ENCODE data around the gene INS. TPM values are rescaled to one million over a fixed set of nuclear protein-coding genes. Genes with fewer than 3 reads are reported as not detected.

The INS gene
- total and polyA plus RNA-seq, 2 of the 8 experiments (the other 6 are each of a cell fraction or from before 2014, with no cell fraction given): not detected

GRCh38 chr11:2177076-2177475 is 16.1 kb upstream of the INS start:
- Histone ChIP-seq H2BK120ac (replicated peaks; ENCODE audit: low read depth, low read length) (no peak overlapping the region), H4K91ac (replicated peaks; ENCODE audit: insufficient read length, low read length) (no peak overlapping the region), H3K18ac (ENCODE audit: extremely low read depth, low read length) (no peak overlapping the region), H3K27me3 (replicated peaks in 1 of 4; ENCODE audit: control insufficient read depth in 3 of 4, extremely low read depth in 1 of 4, insufficient read depth in 3 of 4, low read length in 3 of 4) (no peaks in the 10 kb centered on the region), H3K4me1 (replicated peaks in 1 of 4; ENCODE audit: control insufficient read depth in 3 of 4, insufficient read depth in 4 of 4, low read length in 3 of 4) (no peaks in the 10 kb centered on the region), H2BK5ac (ENCODE audit: low read depth, low read length) (no peak overlapping the region), H3K14ac (ENCODE audit: insufficient read length) (no peak overlapping the region), H4K5ac (ENCODE audit: insufficient read length, low read depth, low read length) (no peak overlapping the region), H2AFZ (ENCODE audit: low read length) (no peak overlapping the region), H3K23ac (ENCODE audit: insufficient read length) (no peak overlapping the region), H3K79me1 (ENCODE audit: low read depth, low read length) (no peaks in the 10 kb centered on the region), H3K4me3 (ENCODE audit: extremely low read depth in 1 of 4, insufficient read depth in 2 of 4, low read depth in 3 of 4, low read length in 4 of 4) (no peak overlapping the region), H3K4me2 (ENCODE audit: insufficient read depth in 1 of 2, low read depth in 2 of 2, low read length in 2 of 2) (no peak overlapping the region), H3K23me2 (ENCODE audit: low read depth, low read length) (no peaks in the 10 kb centered on the region), H4K8ac (ENCODE audit: extremely low read depth, insufficient read depth, low read length) (peak overlapping the region; percentile 59; the same call in 1 of the 2 replicates), H2BK15ac (ENCODE audit: low read length) (no peak overlapping the region), H4K20me1 (replicated peaks in 1 of 2; ENCODE audit: control insufficient read depth in 1 of 2, insufficient read depth in 2 of 2, low read length in 2 of 2) (peaks cover 0 to 6% of the 10 kb centered on the region in 2 experiments), H3K36me3 (ENCODE audit: control insufficient read depth in 2 of 4, insufficient read depth in 4 of 4, low read length in 3 of 4) (no peaks in the 10 kb centered on the region), H3K56ac (replicated peaks; ENCODE audit: insufficient read length, low read depth, low read length) (no peak overlapping the region), H3K79me2 (ENCODE audit: control insufficient read depth in 1 of 2, insufficient read depth in 2 of 2, low read length in 2 of 2) (no peaks in the 10 kb centered on the region), H3K9ac (replicated peaks in 1 of 4; ENCODE audit: extremely low read depth in 1 of 4, low read depth in 3 of 4, low read length in 3 of 4) (no peak overlapping the region), H3K4ac (replicated peaks; ENCODE audit: insufficient read length, low read depth, low read length) (no peak overlapping the region), H2BK20ac (ENCODE audit: low read length) (no peak overlapping the region), H3K9me3 (ENCODE audit: insufficient read depth in 2 of 2, low read depth in 1 of 2, low read length in 1 of 2) (no peaks in the 10 kb centered on the region), H2BK12ac (ENCODE audit: low read depth, low read length) (no peak overlapping the region), H3K27ac (ENCODE audit: low read depth, low read length) (no peak overlapping the region), H2AK5ac (ENCODE audit: low read depth, low read length) (no peak overlapping the region)
- WGBS, 2 experiments (ENCODE audit: extremely low coverage in 1 of 2, insufficient coverage in 1 of 2, insufficient read length in 1 of 2, insufficient replicate concordance in 2 of 2, low coverage in 1 of 2, low lambda C conversion rate in 2 of 2, missing lambda C conversion rate in 1 of 2): 83% methylated on average over 18 of the region's 18 CpGs; no CpG with 5 or more reads in 1 of the 2 experiments
- DNase-seq (ENCODE audit: low read depth in 1 of 2, low spot score in 2 of 2) (no peak), FAIRE-seq (no peak)
- ChIA-PET CTCF (ENCODE audit: partially characterized antibody) (interaction anchor here (1.5 to 3.6 kb wide), 2 partner anchors 9 to 17 kb away, joined by 3 to 15 read pairs; no protein-coding TSS in a partner anchor), POLR2A (ENCODE audit: partially characterized antibody) (no interaction called here)
- TF ChIP-seq NANOG (IDR thresholded peaks at IDR 0.05; ENCODE audit: insufficient read depth, low read depth, low read length, poor library complexity, severe bottlenecking) (no peak), SIN3A (conservative IDR thresholded peaks at IDR 0.05 in 1 of 2, IDR thresholded peaks at IDR 0.05 in 1 of 2; ENCODE audit: low read depth in 1 of 2, low read length in 2 of 2) (no peak)

All from H1 (cell line).